ENCODE results near the gene EHD4. TPM values are rescaled to one million over a fixed set of nuclear protein-coding genes. Genes with fewer than 3 reads are reported as not detected.

The EHD4 gene
- total and polyA plus RNA-seq, 9 of the 15 experiments (the other 6 are each of a cell fraction or from before 2014, with no cell fraction given) = 0.89 to 10.3 (median 6.4) TPM

DNA sequence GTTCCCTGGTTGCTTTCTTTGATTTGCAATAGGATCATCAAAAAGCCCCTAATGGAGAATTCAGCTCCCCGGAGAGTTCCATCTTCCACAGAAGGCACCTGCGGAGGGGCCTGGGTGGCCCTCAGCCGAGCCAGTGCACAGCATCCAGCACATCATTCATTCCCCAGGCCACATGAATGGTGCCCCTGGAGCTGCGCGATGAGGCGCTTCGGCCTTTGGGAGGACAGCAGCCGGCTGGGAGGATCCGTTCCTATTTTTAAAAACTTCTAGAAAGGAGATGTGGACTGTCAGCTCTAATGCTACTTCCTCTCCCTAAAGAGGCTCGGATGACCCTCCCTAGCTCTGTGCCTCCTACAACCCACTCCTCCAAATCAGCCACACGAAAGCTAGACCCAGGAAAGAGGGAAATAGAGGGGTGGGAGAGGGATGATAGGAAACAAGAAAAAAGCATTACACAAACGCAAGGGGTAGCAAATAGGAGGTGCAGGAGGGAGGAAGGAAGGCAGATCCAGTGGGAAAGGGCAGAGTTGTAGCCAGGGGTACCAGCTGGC, 20.3 kb downstream of the EHD4 start:
- no peak for FAIRE-seq
- Histone ChIP-seq H4K20me1 (replicated peaks; ENCODE audit: control insufficient read depth, insufficient read depth, low read length) (no peaks in the 10 kb centered on the region; the same call in 1 of the 2 replicates), H3K4me3 (no peak overlapping the region), H3K27me3 (ENCODE audit: control insufficient read depth in 2 of 2, insufficient read depth in 2 of 2, low read length in 2 of 2) (no peaks in the 10 kb centered on the region), H3K27ac (ENCODE audit: extremely low read depth, low read depth, low read length) (no peak overlapping the region), H3K9me1 (ENCODE audit: control insufficient read depth, insufficient read depth, low read length) (no peaks in the 10 kb centered on the region), H3K79me2 (ENCODE audit: control insufficient read depth, insufficient read depth, low read length) (no peaks in the 10 kb centered on the region), H3K36me3 (ENCODE audit: control insufficient read depth, insufficient read depth, low read length) (peaks cover 15% of the 10 kb centered on the region; the same call in 2 of the 3 replicates), H3K4me1 (replicated peaks in 1 of 2; ENCODE audit: control insufficient read depth in 2 of 2, insufficient read depth in 2 of 2, low read length in 2 of 2) (no peaks in the 10 kb centered on the region; a peak in 1 of 5 replicates), H3K9me3 (replicated peaks; ENCODE audit: control insufficient read depth, insufficient read depth, low read depth, low read length) (no peaks in the 10 kb centered on the region), H3K9ac (ENCODE audit: insufficient read depth in 1 of 2, low read depth in 2 of 2, low read length in 2 of 2) (no peak overlapping the region), H3K4me2 (ENCODE audit: insufficient read depth, low read length) (no peak overlapping the region), H2AFZ (ENCODE audit: low read depth, low read length) (no peak overlapping the region)
- ChIA-PET CTCF (ENCODE audit: low intra/inter-chr PET ratio) (no interaction called here), POLR2A (interaction anchor here (0.6 to 1.5 kb wide), 3 partner anchors 10 to 37 kb away, joined by 3 to 6 read pairs (median 4); no protein-coding TSS in a partner anchor)
- no TSS peak for BruUV-seq (replicated peaks)
- no peak for ATAC-seq
- in situ Hi-C loops (cut with MboI) (no loop called here), intact Hi-C loops (cut with micrococcal nuclease) (no loop called here)
- 82% methylated on average over 10 of the region's 12 CpGs for WGBS (ENCODE audit: insufficient coverage, low coverage, missing lambda C conversion rate)
- TF ChIP-seq, protein P1, sequence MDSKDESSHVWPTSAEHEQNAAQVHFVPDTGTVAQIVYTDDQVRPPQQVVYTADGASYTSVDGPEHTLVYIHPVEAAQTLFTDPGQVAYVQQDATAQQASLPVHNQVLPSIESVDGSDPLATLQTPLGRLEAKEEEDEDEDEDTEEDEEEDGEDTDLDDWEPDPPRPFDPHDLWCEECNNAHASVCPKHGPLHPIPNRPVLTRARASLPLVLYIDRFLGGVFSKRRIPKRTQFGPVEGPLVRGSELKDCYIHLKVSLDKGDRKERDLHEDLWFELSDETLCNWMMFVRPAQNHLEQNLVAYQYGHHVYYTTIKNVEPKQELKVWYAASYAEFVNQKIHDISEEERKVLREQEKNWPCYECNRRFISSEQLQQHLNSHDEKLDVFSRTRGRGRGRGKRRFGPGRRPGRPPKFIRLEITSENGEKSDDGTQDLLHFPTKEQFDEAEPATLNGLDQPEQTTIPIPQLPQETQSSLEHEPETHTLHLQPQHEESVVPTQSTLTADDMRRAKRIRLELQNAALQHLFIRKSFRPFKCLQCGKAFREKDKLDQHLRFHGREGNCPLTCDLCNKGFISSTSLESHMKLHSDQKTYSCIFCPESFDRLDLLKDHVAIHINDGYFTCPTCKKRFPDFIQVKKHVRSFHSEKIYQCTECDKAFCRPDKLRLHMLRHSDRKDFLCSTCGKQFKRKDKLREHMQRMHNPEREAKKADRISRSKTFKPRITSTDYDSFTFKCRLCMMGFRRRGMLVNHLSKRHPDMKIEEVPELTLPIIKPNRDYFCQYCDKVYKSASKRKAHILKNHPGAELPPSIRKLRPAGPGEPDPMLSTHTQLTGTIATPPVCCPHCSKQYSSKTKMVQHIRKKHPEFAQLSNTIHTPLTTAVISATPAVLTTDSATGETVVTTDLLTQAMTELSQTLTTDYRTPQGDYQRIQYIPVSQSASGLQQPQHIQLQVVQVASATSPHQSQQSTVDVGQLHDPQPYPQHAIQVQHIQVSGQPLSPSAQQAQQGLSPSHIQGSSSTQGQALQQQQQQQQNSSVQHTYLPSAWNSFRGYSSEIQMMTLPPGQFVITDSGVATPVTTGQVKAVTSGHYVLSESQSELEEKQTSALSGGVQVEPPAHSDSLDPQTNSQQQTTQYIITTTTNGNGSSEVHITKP (IDR thresholded peaks at IDR 0.05; ENCODE audit: partially characterized antibody) = no peak
- TF ChIP-seq ZFP1 (CRISPR knock-in tag; IDR thresholded peaks at IDR 0.05) (no peak), ZNF282 (CRISPR knock-in tag; IDR thresholded peaks at IDR 0.05) (no peak), ZNF133 (CRISPR knock-in tag; IDR thresholded peaks at IDR 0.05) (no peak)
- no peak for DNase-seq (ENCODE audit: extremely low read depth in 1 of 4, low spot score in 3 of 4)

Data from K562 (cell line).